ENCODE results near the gene TMEM147. TPM values are rescaled to one million over a fixed set of nuclear protein-coding genes. Genes with fewer than 3 reads are reported as not detected.
"Not testable (repeated sequence)": the region's sequence is repeated elsewhere in the genome, so short reads cannot be mapped to it uniquely, and the experiment has no call there.

TMEM147 gene
- polyA plus RNA-seq, 1 donor, result 45.4 TPM

GRCh38 chr19:35562336-35562735, 16.9 kb downstream of the TMEM147 start:
- DNase-seq (ENCODE audit: low read depth), result no peak

GRCh38 chr19:35562776-35563175, 17.4 kb downstream of the TMEM147 start:
- no peak for DNase-seq (ENCODE audit: low read depth)

GRCh38 chr19:35563207-35563829, 17.9 kb downstream of the TMEM147 start, which contains the start of gene ATP4A:
TSS of gene ATP4A (minus strand) at chr19:35563658. CDS start at chr19:35563629, 29 bp downstream.
- DNase-seq (ENCODE audit: low read depth), result no peak

- DNase-seq (ENCODE audit: low read depth), result no peak
Observed at GRCh38 chr19:35565016-35565856, 19.8 kb downstream of the TMEM147 start.

- no peak for DNase-seq (ENCODE audit: low read depth)
Observed at GRCh38 chr19:35566738-35567137, 21.3 kb downstream of the TMEM147 start.

- no peak for DNase-seq (ENCODE audit: low read depth)
Observed at GRCh38 chr19:35569281-35569781, 23.9 kb downstream of the TMEM147 start.

- no peak for DNase-seq (ENCODE audit: low read depth)
Observed at GRCh38 chr19:35571406-35571965, 26.1 kb downstream of the TMEM147 start.

GRCh38 chr19:35577918-35578317, 32.5 kb downstream of the TMEM147 start:
- no peak for DNase-seq (ENCODE audit: low read depth)

- no peak for DNase-seq (ENCODE audit: low read depth)
Observed at GRCh38 chr19:35578707-35579106, 33.3 kb downstream of the TMEM147 start.

- DNase-seq (ENCODE audit: low read depth), result no peak
Observed at GRCh38 chr19:35582760-35583159, 37.3 kb downstream of the TMEM147 start.

GRCh38 chr19:35585848-35586247, 40.4 kb downstream of the TMEM147 start, which contains the start of gene PMIS2:
TSS of gene PMIS2 (plus strand) at chr19:35586173. CDS start at chr19:35586260, 87 bp downstream.
- no peak for DNase-seq (ENCODE audit: low read depth)

GRCh38 chr19:35587321-35587720, 41.9 kb downstream of the TMEM147 start:
- no peak for DNase-seq (ENCODE audit: low read depth)

- DNase-seq (ENCODE audit: low read depth), result no peak
Observed at GRCh38 chr19:35590875-35591274, 45.4 kb downstream of the TMEM147 start.

GRCh38 chr19:35592226-35592625, 46.8 kb downstream of the TMEM147 start:
- DNase-seq (ENCODE audit: low read depth), result peak; percentile 19

GRCh38 chr19:35595026-35595425, 49.6 kb downstream of the TMEM147 start:
- not testable (repeated sequence) for DNase-seq (ENCODE audit: low read depth)

GRCh38 chr19:35595928-35596327, 50.5 kb downstream of the TMEM147 start:
- no peak for DNase-seq (ENCODE audit: low read depth)

GRCh38 chr19:35596366-35596999, 51.1 kb downstream of the TMEM147 start:
- no peak for DNase-seq (ENCODE audit: low read depth)

Other genes starting within 250 kb of the TMEM147 start
- 0.82 TPM for gene CD22, start 216.4 kb upstream of the TMEM147 start, polyA plus RNA-seq (ENCODE audit: insufficient read length)
- gene FFAR1, start 197.7 kb upstream of the TMEM147 start, polyA plus RNA-seq (ENCODE audit: insufficient read length), result not detected
- gene FFAR3, start 187.2 kb upstream of the TMEM147 start, polyA plus RNA-seq (ENCODE audit: insufficient read length), result 0.08 TPM
- not detected for gene GPR42, start 174.6 kb upstream of the TMEM147 start, polyA plus RNA-seq (ENCODE audit: insufficient read length)
- gene FFAR2, start 97.4 kb upstream of the TMEM147 start, polyA plus RNA-seq (ENCODE audit: insufficient read length), result 0.09 TPM
- gene KRTDAP, start 55.2 kb upstream of the TMEM147 start, polyA plus RNA-seq (ENCODE audit: insufficient read length), result not detected
- 0.59 TPM for gene DMKN, start 32.0 kb upstream of the TMEM147 start, polyA plus RNA-seq (ENCODE audit: insufficient read length)
- not detected for gene SBSN, start 17.3 kb upstream of the TMEM147 start, polyA plus RNA-seq (ENCODE audit: insufficient read length)
- not detected for gene GAPDHS, start 12.2 kb upstream of the TMEM147 start, polyA plus RNA-seq (ENCODE audit: insufficient read length)
- gene ATP4A, start 18.0 kb downstream of the TMEM147 start, polyA plus RNA-seq (ENCODE audit: insufficient read length), result not detected
- not detected for gene PMIS2, start 40.5 kb downstream of the TMEM147 start, polyA plus RNA-seq (ENCODE audit: insufficient read length)
- gene HAUS5, start 67.1 kb downstream of the TMEM147 start, polyA plus RNA-seq (ENCODE audit: insufficient read length), result 10.9 TPM
- 44.1 TPM for gene RBM42, start 83.4 kb downstream of the TMEM147 start, polyA plus RNA-seq (ENCODE audit: insufficient read length)
- 2.4 TPM for gene ETV2, start 96.1 kb downstream of the TMEM147 start, polyA plus RNA-seq (ENCODE audit: insufficient read length)
- gene COX6B1, start 102.7 kb downstream of the TMEM147 start, polyA plus RNA-seq (ENCODE audit: insufficient read length), result 266 TPM
- gene UPK1A, start 120.9 kb downstream of the TMEM147 start, polyA plus RNA-seq (ENCODE audit: insufficient read length), result not detected
- not detected for gene ZBTB32, start 158.9 kb downstream of the TMEM147 start, polyA plus RNA-seq (ENCODE audit: insufficient read length)
- gene KMT2B, start 172.4 kb downstream of the TMEM147 start, polyA plus RNA-seq (ENCODE audit: insufficient read length), result 23.0 TPM
- 3.3 TPM for gene IGFLR1, start 196.8 kb downstream of the TMEM147 start, polyA plus RNA-seq (ENCODE audit: insufficient read length)
- gene U2AF1L4, start 199.8 kb downstream of the TMEM147 start, polyA plus RNA-seq (ENCODE audit: insufficient read length), result 16.6 TPM
- 31.7 TPM for gene PSENEN, start 200.0 kb downstream of the TMEM147 start, polyA plus RNA-seq (ENCODE audit: insufficient read length)
- 8.6 TPM for gene LIN37, start 202.9 kb downstream of the TMEM147 start, polyA plus RNA-seq (ENCODE audit: insufficient read length)
- gene HSPB6, start 211.4 kb downstream of the TMEM147 start, polyA plus RNA-seq (ENCODE audit: insufficient read length), result 853 TPM
- 13.9 TPM for gene PROSER3, start 212.6 kb downstream of the TMEM147 start, polyA plus RNA-seq (ENCODE audit: insufficient read length)
- gene ARHGAP33, start 229.9 kb downstream of the TMEM147 start, polyA plus RNA-seq (ENCODE audit: insufficient read length), result 15.0 TPM

Data from forelimb muscle (tissue), 1 donor.